ENCODE results near the gene BCO2.
"Not testable (repeated sequence)": the region's sequence is repeated elsewhere in the genome, so short reads cannot be mapped to it uniquely, and the experiment has no call there.

BCO2 gene

DNA sequence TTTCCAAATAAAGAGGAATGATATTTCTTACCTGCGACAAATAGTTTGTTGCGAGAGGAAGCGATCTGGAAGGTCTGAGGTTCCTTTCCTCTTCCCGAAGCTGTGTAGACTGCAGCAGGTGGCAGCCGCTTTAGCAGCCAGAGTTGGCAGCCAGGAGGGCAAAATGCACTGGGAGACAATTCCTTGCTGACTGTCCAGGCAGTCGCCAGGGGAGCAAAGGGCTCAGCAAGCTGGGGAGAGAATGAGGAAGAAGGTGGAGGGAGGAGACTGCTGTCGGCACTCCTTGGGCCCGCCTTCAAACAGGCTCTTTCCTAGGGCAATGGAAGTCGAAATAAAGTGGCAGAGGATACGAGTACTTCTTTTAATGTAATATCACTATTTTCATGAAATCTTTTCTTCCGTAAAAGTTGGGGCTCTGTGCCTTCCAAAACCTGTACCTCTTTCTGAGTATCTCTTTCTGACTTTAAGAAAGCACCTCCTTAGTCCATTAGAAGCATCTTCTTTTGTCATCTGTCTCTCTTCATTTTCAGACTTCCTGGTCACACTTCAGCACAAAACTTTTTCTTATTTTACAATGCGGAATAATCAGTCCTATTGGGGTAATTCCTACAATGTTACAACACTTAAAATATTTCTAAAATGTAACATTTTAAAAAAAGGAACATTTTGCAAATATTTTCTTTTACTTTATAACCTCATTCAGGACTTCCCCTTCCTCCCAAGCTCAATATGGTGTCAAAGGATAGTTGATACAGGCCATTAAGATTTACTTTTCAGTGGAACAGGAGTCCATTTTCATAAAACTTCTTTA is 11.2 kb upstream of the BCO2 start, which contains the start of gene IL18:
Gene IL18 (minus strand): TSS at position 220 of the 811 bp plus-strand sequence. CDS start 9,041 bp downstream, outside the sequence.
- no peak for DNase-seq (ENCODE audit: low read depth, low spot score)
- no peak within 1 kb of the TSS for H3K4me3 ChIP-seq (ENCODE audit: low read length)

DNA sequence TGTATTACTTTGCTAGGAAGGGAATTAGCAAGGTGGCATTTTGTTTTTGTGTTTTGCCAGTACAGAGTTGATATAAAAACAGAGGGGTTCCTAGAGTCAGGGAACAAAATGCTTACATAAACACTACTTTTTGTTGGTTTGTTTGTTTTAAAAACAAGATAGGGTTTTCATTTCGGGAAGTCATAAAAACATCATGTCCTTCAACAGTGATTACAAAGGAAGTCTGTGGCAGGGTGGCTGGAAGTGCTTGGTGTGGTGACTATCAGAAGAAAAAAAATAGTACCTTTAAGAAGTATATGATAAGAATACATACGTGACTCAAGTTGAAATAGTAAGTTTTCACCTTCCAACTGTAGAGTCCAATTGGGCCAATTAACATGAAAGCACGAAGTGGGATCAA is 10.3 kb upstream of the BCO2 start:
- no peak for DNase-seq (ENCODE audit: low read depth, low spot score)
- H3K4me3 ChIP-seq (ENCODE audit: low read length) = no peak overlapping the region

GRCh38 chr11:112166562-112166961 is 8.8 kb upstream of the BCO2 start:
- no peak overlapping the region for H3K4me3 ChIP-seq (ENCODE audit: low read length)
- DNase-seq (ENCODE audit: low read depth, low spot score) = no peak

GRCh38 chr11:112167145-112167544 is 8.2 kb upstream of the BCO2 start, which contains the start of gene TEX12:
TEX12 (plus strand) TSS chr11:112167372; CDS start chr11:112169269, 1,897 bp downstream.
- no peak for DNase-seq (ENCODE audit: low read depth, low spot score)
- H3K4me3 ChIP-seq (ENCODE audit: low read length) = no peak within 1 kb of the TSS

GRCh38 chr11:112172362-112172994 is 2.8 kb upstream of the BCO2 start:
- no peak overlapping the region for H3K4me3 ChIP-seq (ENCODE audit: low read length)
- no peak for DNase-seq (ENCODE audit: low read depth, low spot score)

DNA sequence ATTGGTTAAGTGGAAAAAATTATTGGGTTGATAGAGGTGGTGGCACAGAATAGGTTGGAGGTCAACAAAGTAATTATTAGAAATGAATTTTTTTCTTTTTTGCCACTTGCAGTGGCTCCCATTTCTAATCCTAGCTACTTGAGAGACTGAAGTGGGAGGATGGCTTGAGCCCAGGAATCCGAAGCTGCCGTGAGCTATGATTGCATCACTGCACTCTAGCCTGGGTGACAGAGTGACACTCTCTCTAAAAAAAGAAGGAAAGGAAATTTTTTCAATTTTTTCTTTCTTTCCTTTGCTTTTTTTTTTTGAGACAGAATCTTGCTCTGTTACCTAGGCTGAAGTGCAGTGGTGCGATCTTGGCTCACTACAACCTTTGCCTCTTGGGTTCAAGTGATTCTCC is 2.2 kb upstream of the BCO2 start:
- H3K4me3 ChIP-seq (ENCODE audit: low read length) = no peak overlapping the region
- no peak for DNase-seq (ENCODE audit: low read depth, low spot score)

DNA sequence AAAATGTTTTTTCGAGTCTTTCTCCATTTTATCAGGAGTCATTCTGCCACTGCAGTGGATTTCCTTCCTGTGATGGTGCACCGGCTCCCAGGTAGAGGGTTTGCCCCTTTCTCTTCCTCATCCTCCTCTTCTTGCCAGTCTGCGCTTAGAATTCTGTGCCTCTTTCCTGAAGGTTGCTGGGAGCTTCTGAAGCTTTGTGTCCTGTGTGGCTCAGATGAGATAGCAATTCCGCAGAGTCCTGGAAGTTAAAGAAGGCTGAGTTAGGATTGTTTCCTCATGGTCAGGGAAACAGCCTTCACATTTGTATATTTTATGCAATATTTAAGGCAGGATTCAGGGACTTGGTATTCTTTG is 264 bp downstream of the BCO2 start:
- no peak for DNase-seq (ENCODE audit: low read depth, low spot score)
- no peak overlapping the region for H3K4me3 ChIP-seq (ENCODE audit: low read length)

DNA sequence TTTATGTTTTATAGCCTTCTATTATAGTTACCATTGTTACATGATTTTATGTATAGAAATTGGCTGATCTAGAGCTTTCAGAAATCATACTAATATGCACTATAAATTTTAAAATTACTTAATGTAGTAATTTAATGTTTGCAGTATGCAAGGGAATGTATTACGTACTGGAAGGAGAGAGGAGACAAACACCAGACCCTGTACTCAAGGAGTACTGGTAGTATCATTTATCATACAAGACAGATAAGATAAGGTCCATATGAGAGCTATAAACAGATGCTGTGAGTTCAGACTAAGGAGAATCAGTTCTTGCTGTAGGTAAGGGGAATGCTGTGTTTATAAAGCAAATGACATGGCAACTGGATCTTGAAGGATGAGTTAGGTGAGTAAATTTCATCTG is 765 bp downstream of the BCO2 start:
- DNase-seq (ENCODE audit: low read depth, low spot score) = no peak
- H3K4me3 ChIP-seq (ENCODE audit: low read length) = no peak overlapping the region

DNA sequence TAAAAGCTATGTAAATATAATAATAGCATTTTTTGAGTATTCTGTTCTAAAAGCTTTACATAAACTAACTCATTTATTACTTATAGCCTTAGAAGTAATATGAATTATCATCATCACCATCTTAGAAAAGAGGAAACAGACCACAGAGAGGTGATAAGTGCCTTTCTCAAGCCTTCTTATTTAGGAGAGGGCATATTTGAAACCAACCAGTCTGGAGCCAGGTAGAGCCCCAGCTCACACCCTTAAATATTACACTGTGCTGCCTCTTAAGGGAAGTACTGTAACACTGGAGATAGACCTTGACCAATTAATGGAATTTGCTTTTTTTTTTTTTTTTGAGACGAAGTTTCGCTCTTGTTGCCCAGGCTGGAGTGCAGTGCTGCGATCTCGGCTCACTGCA is 2.3 kb downstream of the BCO2 start:
- H3K4me3 ChIP-seq (ENCODE audit: low read length) = no peak overlapping the region
- DNase-seq (ENCODE audit: low read depth, low spot score) = no peak

GRCh38 chr11:112178428-112178827 is 3.1 kb downstream of the BCO2 start:
- no peak for DNase-seq (ENCODE audit: low read depth, low spot score)
- H3K4me3 ChIP-seq (ENCODE audit: low read length) = no peak overlapping the region

- DNase-seq (ENCODE audit: low read depth, low spot score) = no peak
- H3K4me3 ChIP-seq (ENCODE audit: low read length) = no peak overlapping the region
Measured at GRCh38 chr11:112178936-112179335, 3.6 kb downstream of the BCO2 start.

DNA sequence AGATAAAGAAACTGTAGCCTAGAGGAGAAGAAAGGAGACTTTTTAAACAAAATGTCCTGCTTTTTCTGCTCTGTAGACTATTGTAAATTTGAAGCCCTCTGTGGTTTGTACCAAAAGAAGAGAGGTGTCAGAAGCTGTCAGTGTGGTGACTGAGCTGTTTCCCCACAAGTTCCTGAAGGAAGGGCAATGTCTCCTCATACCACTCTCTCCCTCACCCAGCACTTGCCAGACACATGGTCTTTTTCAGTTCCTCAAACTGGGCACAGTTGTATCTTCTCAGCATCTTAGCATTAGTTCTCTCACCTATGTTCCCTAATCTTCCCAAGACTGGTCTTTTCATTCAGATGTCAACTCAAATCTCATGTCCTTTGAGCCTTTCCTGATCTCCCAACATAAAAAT is 4.3 kb downstream of the BCO2 start:
- no peak overlapping the region for H3K4me3 ChIP-seq (ENCODE audit: low read length)
- no peak for DNase-seq (ENCODE audit: low read depth, low spot score)

GRCh38 chr11:112182867-112183266 is 7.6 kb downstream of the BCO2 start:
- DNase-seq (ENCODE audit: low read depth, low spot score) = no peak
- H3K4me3 ChIP-seq (ENCODE audit: low read length) = no peak overlapping the region

DNA sequence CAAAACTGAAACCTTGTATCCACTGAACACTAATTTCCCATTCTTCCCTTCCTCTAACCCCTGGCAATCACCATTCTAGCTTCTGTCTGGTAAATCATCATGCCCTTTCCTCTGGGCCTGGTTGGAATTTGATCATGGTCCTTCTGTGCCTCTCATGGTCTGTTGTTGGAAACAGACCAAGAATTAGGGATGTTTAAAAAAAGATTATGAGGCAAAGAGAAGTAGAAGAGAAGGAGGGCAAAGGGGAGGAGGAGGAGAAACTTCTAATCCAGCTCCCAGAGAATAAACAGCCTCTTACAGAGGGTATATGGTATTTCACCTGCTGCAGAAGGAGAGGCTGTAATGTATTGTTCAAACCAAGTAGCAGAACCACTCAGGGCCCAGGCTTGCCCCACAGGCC is 10.6 kb downstream of the BCO2 start:
- no peak overlapping the region for H3K4me3 ChIP-seq (ENCODE audit: low read length)
- no peak for DNase-seq (ENCODE audit: low read depth, low spot score)

DNA sequence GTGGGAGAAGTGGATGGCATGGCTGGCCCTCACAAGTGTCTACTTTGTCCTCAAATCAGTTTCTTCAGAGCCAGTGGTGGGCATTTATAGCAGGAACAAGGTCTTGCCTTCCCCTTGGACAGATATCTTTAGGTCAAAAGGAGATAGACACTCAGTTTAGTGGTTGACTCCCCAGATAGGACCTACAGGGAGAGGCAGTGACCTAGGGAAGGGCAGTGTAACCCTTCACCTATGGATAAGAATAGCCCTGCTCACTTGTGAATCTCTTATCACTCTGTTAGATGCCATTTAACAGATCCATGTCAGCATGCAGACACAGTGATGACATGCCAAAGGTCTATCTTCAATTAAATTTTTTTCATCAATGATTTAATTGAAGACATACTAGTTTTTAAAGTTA is 11.0 kb downstream of the BCO2 start:
- DNase-seq (ENCODE audit: low read depth, low spot score) = no peak
- no peak overlapping the region for H3K4me3 ChIP-seq (ENCODE audit: low read length)

DNA sequence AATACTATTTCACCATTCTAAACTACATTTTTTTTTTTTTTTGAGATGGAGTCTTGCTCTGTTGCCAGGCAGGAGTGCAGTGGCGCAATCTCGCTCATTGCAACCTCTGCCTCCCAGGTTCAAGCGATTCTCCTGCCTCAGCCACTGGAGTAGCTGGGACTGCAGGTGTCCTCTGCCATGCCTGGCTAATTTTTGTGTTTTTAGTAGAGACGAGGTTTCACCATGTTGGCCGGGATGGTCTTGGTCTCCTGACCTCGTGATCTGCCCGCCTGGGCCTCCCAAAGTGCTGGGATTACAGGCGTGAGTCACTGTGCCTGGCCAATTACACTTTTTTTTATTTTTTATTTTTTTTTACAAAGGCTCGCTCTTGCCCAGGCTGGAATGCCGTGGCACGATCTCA is 19.8 kb downstream of the BCO2 start:
- not testable (repeated sequence) for DNase-seq (ENCODE audit: low read depth, low spot score); H3K4me3 ChIP-seq (ENCODE audit: low read length)

DNA sequence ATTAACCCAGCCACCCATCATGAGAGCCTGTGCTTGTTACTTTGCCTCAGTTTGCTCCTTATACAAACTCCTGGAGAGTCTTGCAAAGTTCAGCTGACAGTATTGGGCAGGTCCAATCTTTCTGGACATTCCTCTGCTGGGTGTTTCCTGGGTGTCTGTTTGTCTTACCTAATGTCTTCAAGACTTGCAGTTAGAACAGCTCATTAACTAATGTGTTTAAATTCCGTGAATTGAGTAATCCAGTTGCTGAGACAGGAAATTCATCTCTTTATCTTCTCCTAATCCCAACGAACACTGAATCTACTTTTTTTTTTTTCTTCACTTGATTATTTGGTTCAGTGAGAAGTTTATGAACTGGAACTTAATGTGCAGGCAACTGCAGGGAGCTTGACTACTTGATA is 20.6 kb downstream of the BCO2 start:
- no peak for DNase-seq (ENCODE audit: low read depth, low spot score)

GRCh38 chr11:112196519-112197087 is 21.3 kb downstream of the BCO2 start:
- no peak overlapping the region for H3K4me3 ChIP-seq (ENCODE audit: low read length)
- DNase-seq (ENCODE audit: low read depth, low spot score) = no peak

More for the DNA sequence above, 20.6 kb downstream of the BCO2 start:
- no peak overlapping the region for H3K4me3 ChIP-seq (ENCODE audit: low read length)

- DNase-seq (ENCODE audit: low read depth, low spot score); H3K4me3 ChIP-seq (ENCODE audit: low read length): not testable (repeated sequence)
Measured at GRCh38 chr11:112199101-112199500, 23.8 kb downstream of the BCO2 start.

DNA sequence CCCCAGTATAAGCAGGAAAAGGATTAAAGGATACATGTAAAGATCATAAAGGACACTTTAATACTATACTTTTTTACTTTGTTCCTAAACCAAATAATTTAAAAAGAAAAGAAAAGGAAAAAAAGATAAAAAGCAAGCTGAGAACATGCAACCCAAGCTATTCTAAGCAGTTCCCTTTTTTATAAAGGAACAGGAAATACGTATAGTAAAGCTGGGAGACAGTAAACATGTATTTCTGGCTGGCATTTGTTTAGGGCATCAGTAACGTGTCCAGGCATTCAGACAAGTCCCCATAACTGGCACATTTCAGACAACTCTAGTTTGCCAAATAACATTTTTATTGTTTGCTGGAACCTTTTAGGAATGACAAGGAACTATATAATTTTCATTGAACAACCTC is 24.9 kb downstream of the BCO2 start:
- H3K4me3 ChIP-seq (ENCODE audit: low read length) = no peak overlapping the region
- no peak for DNase-seq (ENCODE audit: low read depth, low spot score)

All from Jurkat, Clone E6-1 (cell line).